K562 (cell line): Measurements from ENCODE around the gene SIGLEC11. TPM values are rescaled to one million over a fixed set of nuclear protein-coding genes. Genes with fewer than 3 reads are reported as not detected.

Source experiments
- ARID3B ChIP-seq: fragments of 250-450 bp; sonication (Bioruptor Pico); IDR thresholded peaks from 2 replicates; pipeline ENCODE4 v1.4.0; 2020; ENCODE audit warnings: borderline replicate concordance
- ARNT ChIP-seq, 2 experiments: fragments of 450-650 bp; IDR thresholded peaks; 2 replicates each; pipeline ENCODE4 v1.6.1; 2016; ENCODE audit warnings: mild to moderate bottlenecking in 1 of 2
- BDP1 ChIP-seq: IDR thresholded peaks from 3 replicates; pipeline ENCODE4 v1.6.1; 2011; ENCODE audit not compliant: insufficient read length, insufficient read depth
- BRCA1 ChIP-seq, 2 experiments: fragments of 450-650 bp in 1 of 2; sonication (generic) in 1 of 2; formaldehyde crosslinking in 1 of 2; IDR thresholded peaks; 2 replicates each; pipeline versions ENCODE4 v1.5.0 to v1.6.1; 2017 to 2020; ENCODE audit warnings: mild to moderate bottlenecking in 1 of 2, missing genetic modification reagents in 1 of 2
- CCAR2 ChIP-seq: fragments of 200-400 bp; formaldehyde crosslinking; IDR thresholded peaks from 2 replicates; pipeline ENCODE4 v1.6.1; 2017; ENCODE audit warnings: mild to moderate bottlenecking, low read depth, low read length
- HNRNPLL ChIP-seq: fragments of 200-400 bp; formaldehyde crosslinking; IDR thresholded peaks from 2 replicates; pipeline ENCODE4 v1.6.1; 2017; ENCODE audit warnings: low read length, low read depth, mild to moderate bottlenecking; ENCODE audit not compliant: poor library complexity, severe bottlenecking
- ILK ChIP-seq: fragments of 450-650 bp; IDR thresholded peaks from 2 replicates; pipeline ENCODE4 v1.6.1; 2016; ENCODE audit warnings: missing genetic modification characterization, low read depth, mild to moderate bottlenecking, missing compliant biosample characterization, moderate library complexity, borderline replicate concordance
- MCM3 ChIP-seq: fragments of 450-650 bp; IDR thresholded peaks from 2 replicates; pipeline ENCODE4 v1.6.1; 2016
- MCM7 ChIP-seq, 2 experiments: fragments of 450-650 bp; IDR thresholded peaks; 2 replicates each; pipeline ENCODE4 v1.6.1; 2016 to 2018
- PHB ChIP-seq: fragments of 250-450 bp; sonication (Bioruptor Pico); IDR thresholded peaks from 2 replicates; pipeline ENCODE4 v1.5.0; 2021
- POLR2H ChIP-seq: IDR thresholded peaks from 2 replicates; pipeline ENCODE4 v1.6.1; 2016; ENCODE audit warnings: missing genetic modification characterization, low read depth, mild to moderate bottlenecking, control low read depth, missing compliant biosample characterization, moderate library complexity
- RCOR1 ChIP-seq, 2 experiments: IDR thresholded peaks; 2 replicates each; pipeline ENCODE4 v1.6.1; 2012; ENCODE audit warnings: low read depth in 2 of 2, low read length in 2 of 2, borderline replicate concordance in 1 of 2, improper control_type of control experiment in 1 of 2
- THAP12 ChIP-seq: fragments of 250-450 bp; sonication (Bioruptor Pico); IDR thresholded peaks from 2 replicates; pipeline ENCODE4 v1.9.0; 2021; ENCODE audit warnings: mild to moderate bottlenecking, inconsistent platforms
- UBTF ChIP-seq, 2 experiments: IDR thresholded peaks; 2 replicates each; pipeline ENCODE4 v1.6.1; 2012; ENCODE audit warnings: improper control_type of control experiment in 2 of 2, low read depth in 2 of 2, low read length in 2 of 2, borderline replicate concordance in 1 of 2
- ZC3H4 ChIP-seq: sonication (generic); formaldehyde crosslinking; IDR thresholded peaks from 2 replicates; pipeline ENCODE4 v1.9.0; 2021; ENCODE audit warnings: missing genetic modification reagents, borderline replicate concordance
- ZNF197 ChIP-seq: fragments of 200-800 bp; sonication (Bioruptor generic); IDR thresholded peaks from 2 replicates; pipeline ENCODE4 v1.6.1; 2016; ENCODE audit warnings: low read depth, missing genetic modification characterization, missing compliant biosample characterization
- ZNF507 ChIP-seq: conservative IDR thresholded peaks from 2 replicates; pipeline ENCODE4 v1.6.1; 2017; ENCODE audit warnings: missing genetic modification characterization, missing compliant biosample characterization
- ZNF584 ChIP-seq: fragments of 200-800 bp; sonication (Bioruptor generic); IDR thresholded peaks from 2 replicates; pipeline ENCODE4 v1.6.1; 2016; ENCODE audit warnings: low read depth, mild to moderate bottlenecking, missing genetic modification characterization, missing compliant biosample characterization
- ZNF589 ChIP-seq: fragments of 200-800 bp; sonication (Bioruptor generic); IDR thresholded peaks from 2 replicates; pipeline ENCODE4 v1.6.1; 2016; ENCODE audit warnings: low read depth, missing genetic modification characterization, missing compliant biosample characterization
- polyA plus RNA-seq, 8 experiments: library from polyadenylated mRNA; depleted of rRNA in 4 of 8; stranded (reverse) in 5 of 8; unstranded in 3 of 8; fragments of >200 nt; fragmentation: Nextera tagmentation in 2 of 8; fragmentation: Illumina TruSeq in 1 of 8; extraction: Ambion mirVana in 2 of 8; extraction: Trizol in 1 of 8; gene quantifications; 2 replicates each; pipeline versions ENCODE4 v1.2.1 to v1.2.3, GENCODE V29; 2011 to 2014; ENCODE audit warnings: inconsistent platforms in 1 of 8, missing spikeins in 1 of 8
- total RNA-seq, 7 experiments: library from RNA; depleted of rRNA in 6 of 7; stranded (reverse); fragments of >200 nt in 6 of 7; fragmentation: Illumina TruSeq in 2 of 7; extraction: Trizol in 2 of 7; gene quantifications; 2 replicates each; pipeline versions ENCODE4 v1.2.1 to v1.2.3, GENCODE V29; 2011 to 2021; ENCODE audit warnings: low replicate concordance in 1 of 7

Gene SIGLEC11
- total and polyA plus RNA-seq, 9 of the 15 experiments (the other 6 are each of a cell fraction or from before 2014, with no cell fraction given): not detected

- no peak for TF ChIP-seq BDP1
- TF ChIP-seq ARID3B (CRISPR knock-in tag): no peak
- peak; percentile 46; the same call in 1 of the 2 replicates for TF ChIP-seq THAP12
- TF ChIP-seq ZNF507: no peak
- TF ChIP-seq PHB (CRISPR knock-in tag): peak; percentile 90; the same call in 1 of the 2 replicates
- TF ChIP-seq ZNF584 (CRISPR knock-in tag): peak; percentile 77; the same call in 1 of the 2 replicates
- no peak for TF ChIP-seq MCM3
- peak; percentile 64 for TF ChIP-seq HNRNPLL
- TF ChIP-seq CCAR2: no peak
- TF ChIP-seq ARNT (IDR thresholded peaks at IDR 0.05): 0 out of 4 replicates have a peak, but pooled peaks of 1 of the 2 experiments have one; percentile 53
- no peak for TF ChIP-seq BRCA1 (IDR thresholded peaks at IDR 0.05)
- peak; percentile 59; the same call in 1 of the 2 replicates for TF ChIP-seq BRCA1 (CRISPR knock-in tag; IDR thresholded peaks at IDR 0.05)
- no peak for TF ChIP-seq RCOR1 (IDR thresholded peaks at IDR 0.05; ENCODE audit: borderline replicate concordance in 1 of 2, low read depth in 2 of 2, low read length in 2 of 2)
- no peak for TF ChIP-seq ILK (tag)
- TF ChIP-seq UBTF (IDR thresholded peaks at IDR 0.05; ENCODE audit: borderline replicate concordance in 1 of 2, low read depth in 2 of 2, low read length in 2 of 2): no peak
- TF ChIP-seq POLR2H (tag): peak; percentile 97
- no peak for TF ChIP-seq ZNF197 (CRISPR knock-in tag)
- no peak for TF ChIP-seq MCM7 (IDR thresholded peaks at IDR 0.05)
- TF ChIP-seq ZNF589 (CRISPR knock-in tag): no peak; the same call in 1 of the 2 replicates
- peak; percentile 76 for TF ChIP-seq ZC3H4
Observed at GRCh38 chr19:49929121-49929610, 31.8 kb downstream of the SIGLEC11 start, which contains the start of the genes ATF5 and NUP62 (continued).
